ENCODE data around the gene ZNF654. TPM values are rescaled to one million over a fixed set of nuclear protein-coding genes. Genes with fewer than 3 reads are reported as not detected.
"Not testable (repeated sequence)": the region's sequence is repeated elsewhere in the genome, so short reads cannot be mapped to it uniquely, and the experiment has no call there.

Gene ZNF654
- total RNA-seq, 3 donors from 2014 or later (not counting 1 experiment from before 2014, with no cell fraction given) = 11.9 to 16.7 (median 12.2) TPM

- ATAC-seq = no peak
- TF ChIP-seq CTCF (IDR thresholded peaks at IDR 0.05) = no peak
- Mint-ChIP-seq H3K4me3 (no peak overlapping the region), H3K9me3 (no peaks in the 10 kb centered on the region), H3K27ac (no peak overlapping the region), H3K27me3 (ENCODE audit: low read depth in 2 of 2) (no peaks in the 10 kb centered on the region), H3K4me1 (peaks cover 5 to 7% of the 10 kb centered on the region in 2 donors), H3K36me3 (no peaks in the 10 kb centered on the region)
- no peaks in the 10 kb centered on the region for H3K36me3 ChIP-seq (ENCODE audit: control insufficient read depth, insufficient read depth, low read length)
- intact Hi-C loops (cut with micrococcal nuclease) = no loop called here
- no peak for DNase-seq
- H3K27me3 ChIP-seq (ENCODE audit: control insufficient read depth, insufficient read depth, low read length) = no peaks in the 10 kb centered on the region
- H3K27ac ChIP-seq (ENCODE audit: low read length) = no peak overlapping the region
- no peaks in the 10 kb centered on the region for H3K4me1 ChIP-seq (ENCODE audit: control insufficient read depth, insufficient read depth, low read length)
- H3K4me3 ChIP-seq (ENCODE audit: low read length) = no peak overlapping the region
- WGBS (ENCODE audit: insufficient coverage) = 93% methylated on average over 1 of the region's 2 CpGs
- no peaks in the 10 kb centered on the region for H3K9me3 ChIP-seq (ENCODE audit: control insufficient read depth, insufficient read depth, low read length)
Observed at GRCh38 chr3:88167704-88168103, 108.6 kb downstream of the ZNF654 start.

GRCh38 chr3:88168171-88168570 lies 109.1 kb downstream of the ZNF654 start:
- Mint-ChIP-seq H3K9me3 (no peaks in the 10 kb centered on the region), H3K27ac (no peak overlapping the region), H3K4me3 (no peak overlapping the region), H3K4me1 (peaks cover 4 to 5% of the 10 kb centered on the region in 2 donors), H3K27me3 (ENCODE audit: low read depth in 2 of 2) (no peaks in the 10 kb centered on the region), H3K36me3 (no peaks in the 10 kb centered on the region)
- Histone ChIP-seq H3K9me3 (ENCODE audit: control insufficient read depth, insufficient read depth, low read length) (no peaks in the 10 kb centered on the region), H3K27ac (ENCODE audit: low read length) (no peak overlapping the region), H3K4me3 (ENCODE audit: low read length) (no peak overlapping the region), H3K27me3 (ENCODE audit: control insufficient read depth, insufficient read depth, low read length) (no peaks in the 10 kb centered on the region), H3K36me3 (ENCODE audit: control insufficient read depth, insufficient read depth, low read length) (no peaks in the 10 kb centered on the region), H3K4me1 (ENCODE audit: control insufficient read depth, insufficient read depth, low read length) (no peaks in the 10 kb centered on the region)
- TF ChIP-seq CTCF (IDR thresholded peaks at IDR 0.05) = no peak
- DNase-seq (no peak), ATAC-seq (no peak)
- 93% methylated on average over 2 of the region's 5 CpGs for WGBS (ENCODE audit: insufficient coverage)
- intact Hi-C loops (cut with micrococcal nuclease) = no loop called here

GRCh38 chr3:88180398-88180999 lies 121.4 kb downstream of the ZNF654 start:
- Mint-ChIP-seq H3K27ac (no peak overlapping the region), H3K27me3 (ENCODE audit: low read depth in 2 of 2) (peaks cover 8 to 17% of the 10 kb centered on the region in 2 donors), H3K36me3 (no peaks in the 10 kb centered on the region), H3K4me3 (no peak overlapping the region), H3K4me1 (no peaks in the 10 kb centered on the region), H3K9me3 (peaks cover 0 to 8% of the 10 kb centered on the region in 2 donors)
- Histone ChIP-seq H3K4me1 (ENCODE audit: control insufficient read depth, insufficient read depth, low read length) (no peaks in the 10 kb centered on the region), H3K27me3 (ENCODE audit: control insufficient read depth, insufficient read depth, low read length) (no peaks in the 10 kb centered on the region), H3K9me3 (ENCODE audit: control insufficient read depth, insufficient read depth, low read length) (no peaks in the 10 kb centered on the region), H3K36me3 (ENCODE audit: control insufficient read depth, insufficient read depth, low read length) (no peaks in the 10 kb centered on the region), H3K4me3 (ENCODE audit: low read length) (no peak overlapping the region), H3K27ac (ENCODE audit: low read length) (no peak overlapping the region)
- 45% methylated on average over 4 of the region's 4 CpGs for WGBS (ENCODE audit: insufficient coverage)
- intact Hi-C loops (cut with micrococcal nuclease) = loop anchor here (1.0 to 2.0 kb wide), 3 partner anchors 410 to 882 kb away; no protein-coding TSS in a partner anchor
- DNase-seq (peak in 1 of 2 donors; percentile 70), ATAC-seq (peak in 2 of 3 donors; percentile 40 to 63)
- peak; percentile 63 for TF ChIP-seq CTCF (IDR thresholded peaks at IDR 0.05)

- peaks cover 8 to 17% of the 10 kb centered on the region in 2 donors for H3K27me3 Mint-ChIP-seq (ENCODE audit: low read depth in 2 of 2)
- not testable (repeated sequence) for H3K4me3 Mint-ChIP-seq, H3K4me1 Mint-ChIP-seq
Observed at GRCh38 chr3:88182165-88182918, 123.3 kb downstream of the ZNF654 start.

More at GRCh38 chr3:88182165-88182918, 123.3 kb downstream of the ZNF654 start:
- H3K27ac Mint-ChIP-seq; H3K27ac ChIP-seq (ENCODE audit: low read length); DNase-seq; H3K9me3 ChIP-seq (ENCODE audit: control insufficient read depth, insufficient read depth, low read length); ATAC-seq; H3K9me3 Mint-ChIP-seq; H3K27me3 ChIP-seq (ENCODE audit: control insufficient read depth, insufficient read depth, low read length); H3K36me3 ChIP-seq (ENCODE audit: control insufficient read depth, insufficient read depth, low read length); H3K4me1 ChIP-seq (ENCODE audit: control insufficient read depth, insufficient read depth, low read length); H3K36me3 Mint-ChIP-seq; intact Hi-C loops (cut with micrococcal nuclease); H3K4me3 ChIP-seq (ENCODE audit: low read length): not testable (repeated sequence)
- WGBS (ENCODE audit: insufficient coverage) = 90% methylated on average over 9 of the region's 9 CpGs
